Prostate gland (tissue), 2 donors: ENCODE measurements around the gene RSPRY1.

ENCODE experiments used
- CTCF ChIP-seq, 4 experiments: fragments of 200-600 bp in 2 of 4; fragments of 450-650 bp in 2 of 4; sonication (generic) in 2 of 4; IDR thresholded peaks; 1 replicate in 3 of 4; 2 replicates in 1 of 4; pipeline ENCODE4 v1.5.1; 2016 to 2019; ENCODE audit warnings: antibody characterized with exemption in 4 of 4, mild to moderate bottlenecking in 2 of 4, moderate library complexity in 2 of 4
- POLR2A ChIP-seq: fragments of 450-650 bp; IDR thresholded peaks from one replicate; pipeline ENCODE4 v1.6.1; 2016; ENCODE audit warnings: antibody characterized with exemption, mild to moderate bottlenecking
- POLR2AphosphoS5 ChIP-seq: sonication (generic); formaldehyde crosslinking; IDR thresholded peaks from one replicate; pipeline ENCODE4 v1.6.1; 2017; ENCODE audit warnings: antibody characterized with exemption

DNA sequence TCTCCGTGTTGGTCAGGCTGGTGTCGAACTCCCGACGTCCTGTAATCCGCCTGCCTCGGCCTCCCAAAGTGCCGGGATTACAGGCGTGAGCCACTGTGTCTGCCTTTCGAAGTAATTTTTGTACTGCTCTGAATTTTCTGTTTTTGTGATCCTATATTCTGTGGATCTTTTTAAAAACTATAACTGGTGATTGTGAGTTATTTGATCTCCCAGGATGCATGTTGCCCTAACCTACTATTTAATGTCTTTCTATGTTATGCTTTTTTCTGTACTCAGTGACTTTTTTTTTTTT, 2.5 kb downstream of the RSPRY1 start:
- TF ChIP-seq CTCF (IDR thresholded peaks at IDR 0.05) (no peak), POLR2A (no peak), POLR2AphosphoS5 (no peak)
